PC-3 (cell line): ENCODE data around the gene ZFP14.

Experiments
- CTCF ChIP-seq: fragments of 300-600 bp; sonication (generic); conservative IDR thresholded peaks from 2 replicates; pipeline ENCODE4 v1.5.1; 2017; ENCODE audit warnings: antibody characterized with exemption, low read depth, mild to moderate bottlenecking, low read length
- EZH2phosphoT487 ChIP-seq: fragments of 300-600 bp; sonication (generic); IDR thresholded peaks from 2 replicates; pipeline ENCODE4 v1.6.1; 2018; ENCODE audit warnings: mild to moderate bottlenecking, antibody characterized with exemption, low read length, borderline replicate concordance

- TF ChIP-seq CTCF (no peak), EZH2phosphoT487 (no peak)
Observed at GRCh38 chr19:36371886-36372285, 7.1 kb downstream of the ZFP14 start.
